WTC11 (cell line): ENCODE data around the gene ARHGAP26. TPM values are rescaled to one million over a fixed set of nuclear protein-coding genes. Genes with fewer than 3 reads are reported as not detected.

Experiments
- ATAC-seq: fragments of 200-7000 bp; cut with Tn5 transposase; 2 replicates; pipeline ENCODE4 v1.10.0; 2021; ENCODE audit warnings: mild to moderate bottlenecking, moderate library complexity
- CTCF ChIA-PET: fragments of 300-600 bp; sonication (Branson Sonifier 250); formaldehyde crosslinking; loops from one replicate; lab custom pipeline; 2021; ENCODE audit warnings: antibody characterized with exemption; lab: Charles Lee
- POLR2A ChIA-PET: fragments of 350-600 bp; sonication (Branson Sonifier 250); formaldehyde crosslinking; loops from one replicate; lab custom pipeline; 2021; ENCODE audit warnings: antibody characterized with exemption; lab: Charles Lee
- DNase-seq: peaks from one replicate; pipeline ENCODE4 v3.0.0; 2021; ENCODE audit warnings: low spot score
- H3K27ac Mint-ChIP-seq: 2 replicates; pipeline ENCODE4 v1.8.0; 2021; ENCODE audit warnings: mixed read lengths
- H3K27me3 Mint-ChIP-seq: 2 replicates; pipeline ENCODE4 v1.8.0; 2021; ENCODE audit warnings: low read depth, mild to moderate bottlenecking, moderate library complexity, mixed read lengths
- H3K36me3 Mint-ChIP-seq: 2 replicates; pipeline ENCODE4 v1.8.0; 2021; ENCODE audit warnings: mixed read lengths
- H3K4me1 Mint-ChIP-seq: 2 replicates; pipeline ENCODE4 v1.8.0; 2022; ENCODE audit warnings: mixed read lengths
- H3K4me3 Mint-ChIP-seq: 2 replicates; pipeline ENCODE4 v1.8.0; 2021; ENCODE audit warnings: mild to moderate bottlenecking, moderate library complexity, mixed read lengths
- H3K9me3 Mint-ChIP-seq: 2 replicates; pipeline ENCODE4 v1.8.0; 2021; ENCODE audit warnings: mixed read lengths
- ATF2 ChIP-seq: sonication (generic); formaldehyde crosslinking; IDR thresholded peaks from 2 replicates; pipeline ENCODE4 v1.8.1; 2022; ENCODE audit warnings: low read depth, missing genetic modification reagents, borderline replicate concordance
- ATF3 ChIP-seq: sonication (generic); formaldehyde crosslinking; conservative IDR thresholded peaks from 2 replicates; pipeline ENCODE4 v1.8.1; 2022; ENCODE audit warnings: mild to moderate bottlenecking, missing genetic modification reagents
- CBFB ChIP-seq: sonication (generic); formaldehyde crosslinking; IDR thresholded peaks from 2 replicates; pipeline ENCODE4 v1.8.1; 2022; ENCODE audit warnings: mild to moderate bottlenecking, low read depth, missing genetic modification reagents
- CREB1 ChIP-seq: sonication (generic); formaldehyde crosslinking; IDR thresholded peaks from 2 replicates; pipeline ENCODE4 v1.8.0; 2023; ENCODE audit warnings: mild to moderate bottlenecking, missing genetic modification reagents
- E2F4 ChIP-seq: sonication (generic); formaldehyde crosslinking; IDR thresholded peaks from 2 replicates; pipeline ENCODE4 v1.8.1; 2022; ENCODE audit warnings: low read depth, mild to moderate bottlenecking, moderate library complexity, missing genetic modification reagents, borderline replicate concordance
- ELF4 ChIP-seq: sonication (generic); formaldehyde crosslinking; IDR thresholded peaks from 2 replicates; pipeline ENCODE4 v1.8.1; 2022; ENCODE audit warnings: low read depth, mild to moderate bottlenecking, moderate library complexity, missing genetic modification reagents
- GTF2I ChIP-seq: fragments of 250-450 bp; sonication (Bioruptor Pico); conservative IDR thresholded peaks from 2 replicates; pipeline ENCODE4 v1.4.0; 2021; ENCODE audit warnings: mild to moderate bottlenecking
- HMGXB4 ChIP-seq: sonication (generic); formaldehyde crosslinking; IDR thresholded peaks from 2 replicates; pipeline ENCODE4 v1.8.1; 2023; ENCODE audit warnings: mild to moderate bottlenecking, moderate library complexity, missing genetic modification reagents
- KAT7 ChIP-seq: sonication (generic); formaldehyde crosslinking; IDR thresholded peaks from 2 replicates; pipeline ENCODE4 v1.8.1; 2023; ENCODE audit warnings: missing genetic modification reagents, mild to moderate bottlenecking, borderline replicate concordance
- MYBL2 ChIP-seq: sonication (generic); formaldehyde crosslinking; IDR thresholded peaks from 2 replicates; pipeline ENCODE4 v1.8.1; 2023; ENCODE audit warnings: mild to moderate bottlenecking, moderate library complexity, missing genetic modification reagents
- NFYB ChIP-seq: sonication (generic); formaldehyde crosslinking; conservative IDR thresholded peaks from 2 replicates; pipeline ENCODE4 v1.8.0; 2022; ENCODE audit warnings: low read depth, missing genetic modification reagents
- NR2C2 ChIP-seq: sonication (generic); formaldehyde crosslinking; IDR thresholded peaks from 2 replicates; pipeline ENCODE4 v1.8.0; 2022; ENCODE audit warnings: mild to moderate bottlenecking, missing genetic modification reagents
- NR3C1 ChIP-seq: sonication (generic); formaldehyde crosslinking; conservative IDR thresholded peaks from 2 replicates; pipeline ENCODE4 v1.8.1; 2023; ENCODE audit warnings: low read depth, mild to moderate bottlenecking, missing genetic modification reagents
- PREB ChIP-seq: sonication (generic); formaldehyde crosslinking; IDR thresholded peaks from 2 replicates; pipeline ENCODE4 v1.8.1; 2022; ENCODE audit warnings: mild to moderate bottlenecking, missing genetic modification reagents, moderate library complexity, borderline replicate concordance
- RELA ChIP-seq: sonication (generic); formaldehyde crosslinking; IDR thresholded peaks from 2 replicates; pipeline ENCODE4 v1.8.1; 2022; ENCODE audit warnings: missing genetic modification reagents, mild to moderate bottlenecking, borderline replicate concordance
- SMAD4 ChIP-seq: sonication (generic); formaldehyde crosslinking; IDR thresholded peaks from 2 replicates; pipeline ENCODE4 v1.8.0; 2022; ENCODE audit warnings: mild to moderate bottlenecking, missing genetic modification reagents
- STAT6 ChIP-seq: sonication (generic); formaldehyde crosslinking; conservative IDR thresholded peaks from 2 replicates; pipeline ENCODE4 v1.8.1; 2023; ENCODE audit warnings: mild to moderate bottlenecking, low read depth, missing genetic modification reagents, moderate library complexity
- TEAD4 ChIP-seq: sonication (generic); formaldehyde crosslinking; IDR thresholded peaks from 2 replicates; pipeline ENCODE4 v1.8.0; 2022; ENCODE audit warnings: mild to moderate bottlenecking, missing genetic modification reagents
- USF1 ChIP-seq: sonication (generic); formaldehyde crosslinking; IDR thresholded peaks from 2 replicates; pipeline ENCODE4 v1.8.0; 2022; ENCODE audit warnings: mild to moderate bottlenecking, missing genetic modification reagents
- ZMAT4 ChIP-seq: fragments of 250-450 bp; sonication (Bioruptor Pico); IDR thresholded peaks from 2 replicates; pipeline ENCODE4 v1.9.0; 2021; ENCODE audit warnings: mild to moderate bottlenecking
- ZNF121 ChIP-seq: sonication (generic); formaldehyde crosslinking; IDR thresholded peaks from 2 replicates; pipeline ENCODE4 v1.8.0; 2023; ENCODE audit warnings: missing genetic modification reagents
- ZNF138 ChIP-seq: sonication (generic); formaldehyde crosslinking; conservative IDR thresholded peaks from 2 replicates; pipeline ENCODE4 v1.8.1; 2022; ENCODE audit warnings: mild to moderate bottlenecking, moderate library complexity, missing genetic modification reagents
- ZNF232 ChIP-seq: sonication (generic); formaldehyde crosslinking; IDR thresholded peaks from 2 replicates; pipeline ENCODE4 v1.8.0; 2022; ENCODE audit warnings: mild to moderate bottlenecking, missing genetic modification reagents
- ZNF416 ChIP-seq: fragments of 250-450 bp; sonication (Bioruptor Pico); IDR thresholded peaks from 2 replicates; pipeline ENCODE4 v1.9.0; 2021; ENCODE audit warnings: mild to moderate bottlenecking, inconsistent platforms
- ZNF423 ChIP-seq: fragments of 250-450 bp; sonication (Bioruptor Pico); IDR thresholded peaks from 2 replicates; pipeline ENCODE4 v2.1.2; 2022; ENCODE audit warnings: mild to moderate bottlenecking, moderate library complexity
- ZNF512 ChIP-seq: sonication (generic); formaldehyde crosslinking; IDR thresholded peaks from 2 replicates; pipeline ENCODE4 v1.8.1; 2022; ENCODE audit warnings: missing genetic modification reagents, borderline replicate concordance
- total RNA-seq: library from RNA; stranded (reverse); gene quantifications from 3 replicates; pipeline ENCODE4 v1.2.3, GENCODE V29; 2021

The ARHGAP26 gene
- total RNA-seq, 1 experiment from 2014 or later, result 22.3 TPM

GRCh38 chr5:143168921-143169810, 399.0 kb downstream of the ARHGAP26 start (continued):
- TF ChIP-seq STAT6, result no peak
- TF ChIP-seq NFYB (CRISPR knock-in tag), result no peak
- no peak for TF ChIP-seq KAT7
- no peak for TF ChIP-seq MYBL2 (CRISPR knock-in tag)
- TF ChIP-seq RELA, result no peak
- TF ChIP-seq ELF4, result no peak

GRCh38 chr5:143170104-143170503, 399.9 kb downstream of the ARHGAP26 start:
- H3K4me1 Mint-ChIP-seq, result peaks cover 47% of the 10 kb centered on the region
- no peak for TF ChIP-seq ZNF121
- no peak for TF ChIP-seq NR3C1 (CRISPR knock-in tag)
- TF ChIP-seq GTF2I (CRISPR knock-in tag), result no peak
- TF ChIP-seq USF1 (CRISPR knock-in tag), result no peak
- no peak for TF ChIP-seq ATF2 (CRISPR knock-in tag)
- TF ChIP-seq ZNF512 (CRISPR knock-in tag), result no peak
- TF ChIP-seq TEAD4 (CRISPR knock-in tag), result no peak
- TF ChIP-seq HMGXB4, result no peak
- no peak for TF ChIP-seq ZNF416 (CRISPR knock-in tag)
- no peak for TF ChIP-seq ATF3 (CRISPR knock-in tag)
- no peak for TF ChIP-seq CREB1
- TF ChIP-seq CBFB (CRISPR knock-in tag), result no peak
- no peak for TF ChIP-seq PREB (CRISPR knock-in tag)
- no peak for TF ChIP-seq NR2C2
- no peak for TF ChIP-seq E2F4 (CRISPR knock-in tag)
- no peak for TF ChIP-seq ZNF232 (CRISPR knock-in tag)
- TF ChIP-seq SMAD4 (CRISPR knock-in tag), result no peak
- TF ChIP-seq ZNF423 (CRISPR knock-in tag), result no peak
- TF ChIP-seq ZNF138 (CRISPR knock-in tag), result no peak
- TF ChIP-seq ZMAT4 (CRISPR knock-in tag), result no peak
- TF ChIP-seq, all 79 proteins: peak for 0
- Mint-ChIP-seq H3K9me3 (no peaks in the 10 kb centered on the region), H3K27ac (no peak overlapping the region), H3K4me3 (no peak overlapping the region), H3K36me3 (no peaks in the 10 kb centered on the region), H3K27me3 (no peaks in the 10 kb centered on the region)
- ATAC-seq (no peak), DNase-seq (no peak)
- POLR2A ChIA-PET, result no interaction called here
- CTCF ChIA-PET, result no interaction called here
